NCI-H146 (cell line): Measurements from ENCODE around the gene GNGT2.

ENCODE experiments used
- DNase-seq: peaks from one replicate; lab custom pipeline; 2025; lab: John Stamatoyannopoulos, UW

Gene GNGT2

DNA sequence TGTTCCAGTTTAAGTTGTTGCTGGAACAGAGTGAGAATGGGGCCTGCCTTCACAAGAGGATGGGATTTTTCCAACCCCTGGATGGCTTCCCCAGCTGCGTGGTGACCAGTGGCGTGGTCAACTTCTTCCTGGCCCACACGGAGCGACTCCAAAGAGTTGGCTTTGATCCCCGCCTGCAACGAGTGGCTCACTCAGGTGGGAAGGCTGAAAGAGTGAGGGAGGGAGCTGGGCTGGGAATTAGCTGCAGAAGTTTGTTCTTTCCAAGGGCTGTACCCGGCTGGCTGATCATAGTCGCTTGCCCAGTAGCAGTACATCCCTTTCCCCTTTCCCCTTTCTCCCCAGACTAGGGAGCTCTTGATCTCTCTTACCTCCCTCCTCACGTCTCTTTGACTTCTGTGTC lies 41.7 kb downstream of the GNGT2 start:
- no peak for DNase-seq

DNA sequence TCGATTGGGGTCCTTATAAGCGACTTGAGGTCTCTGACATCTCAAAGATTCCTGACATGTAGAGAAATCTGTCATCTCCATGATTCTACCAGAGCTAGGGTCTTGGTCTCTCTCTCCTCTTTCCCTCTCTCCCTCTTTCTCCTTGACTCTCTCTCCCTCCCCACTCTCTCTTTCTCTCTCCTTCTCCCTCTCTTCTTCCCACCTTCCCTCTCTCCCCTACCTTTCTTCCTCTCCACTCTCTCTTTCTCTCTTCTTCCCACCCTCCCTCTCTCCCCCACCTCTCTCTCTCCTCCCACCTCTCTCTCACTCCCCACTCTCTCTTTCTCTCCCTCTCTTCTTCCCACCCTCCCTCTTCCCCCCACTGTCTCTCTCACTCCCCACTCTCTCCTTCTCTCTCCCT lies 45.2 kb downstream of the GNGT2 start:
- DNase-seq: no peak

DNA sequence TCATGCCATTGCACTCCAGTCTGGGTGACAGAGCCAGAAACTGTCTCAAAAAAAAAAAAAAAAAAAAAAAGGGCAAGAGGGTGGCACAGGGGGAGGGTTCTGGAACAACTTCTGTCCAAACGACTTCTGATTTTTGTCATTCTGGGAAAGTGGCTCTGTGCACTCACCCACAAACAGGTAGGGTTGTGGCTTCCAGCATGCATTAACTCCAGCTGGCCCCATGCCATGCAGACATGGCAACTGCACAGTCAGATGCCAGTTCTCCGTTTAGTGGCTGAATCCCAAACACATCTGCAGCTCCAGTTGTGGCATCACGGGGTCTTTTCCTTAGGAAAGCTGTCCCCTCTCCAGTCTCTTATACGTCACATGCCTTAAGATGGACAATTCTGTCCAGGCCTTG lies 47.5 kb downstream of the GNGT2 start:
- DNase-seq: no peak

DNA sequence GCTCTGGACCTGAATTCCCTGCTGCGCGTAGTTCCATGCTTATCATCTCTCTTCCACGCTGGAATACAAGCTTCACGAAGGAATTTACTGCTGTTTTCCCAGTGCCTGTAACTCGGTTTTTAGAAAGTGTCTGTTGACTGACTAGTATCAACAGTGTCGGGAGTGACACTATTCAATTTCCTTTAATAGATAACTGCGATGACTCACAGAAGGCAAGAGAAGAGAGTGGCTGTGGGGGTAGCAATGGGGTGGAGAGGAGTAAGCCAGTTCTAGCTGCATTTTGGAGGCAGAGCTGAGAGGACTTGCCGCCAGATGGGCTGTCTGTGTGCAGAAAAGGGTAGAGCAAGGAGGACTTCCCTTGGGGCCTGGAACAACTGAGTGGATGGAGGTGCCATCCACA lies 52.6 kb downstream of the GNGT2 start:
- DNase-seq: no peak

DNA sequence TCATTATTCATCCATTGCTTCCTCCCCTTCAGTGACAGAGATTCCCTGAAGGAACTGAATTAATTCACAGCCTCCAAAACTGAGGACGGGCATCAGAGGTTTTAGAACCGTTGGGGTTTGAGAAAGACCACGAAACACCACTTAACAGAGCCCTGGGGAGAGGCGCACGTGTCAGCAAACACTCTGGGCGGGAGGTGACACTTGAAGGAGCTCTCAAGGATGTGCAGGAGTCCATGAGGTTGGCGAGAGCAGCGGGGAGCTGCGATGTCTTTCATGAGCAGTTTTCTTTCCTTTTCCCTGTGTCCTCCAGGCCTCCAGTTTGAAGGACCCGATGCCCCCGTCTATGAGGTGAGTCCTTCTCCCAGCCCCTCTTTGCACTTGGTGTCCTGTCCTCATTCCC lies 54.1 kb downstream of the GNGT2 start:
- DNase-seq: no peak
